ENCODE results near the gene ACTR6.
"Not testable (repeated sequence)": the region's sequence is repeated elsewhere in the genome, so short reads cannot be mapped to it uniquely, and the experiment has no call there.

DNA sequence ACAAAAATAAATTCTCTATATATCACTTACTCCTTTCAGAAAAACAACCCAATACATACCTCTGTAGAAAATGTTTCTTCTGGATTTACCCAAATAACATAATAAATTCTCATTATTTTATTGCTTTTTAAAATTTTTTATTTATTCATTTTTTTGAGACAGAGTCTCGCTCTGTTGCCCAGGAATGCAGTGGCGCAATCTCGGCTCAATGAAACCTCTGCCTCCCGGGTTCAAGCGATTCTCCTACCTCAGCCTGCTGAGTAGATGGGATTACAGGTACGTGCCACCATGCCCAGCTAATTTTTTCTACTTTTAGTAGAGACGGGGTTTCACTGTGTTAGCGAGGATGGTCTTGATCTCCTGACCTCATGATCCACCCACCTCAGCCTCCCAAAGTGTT, 24.1 kb upstream of the ACTR6 start:
- TF ChIP-seq, protein P1, sequence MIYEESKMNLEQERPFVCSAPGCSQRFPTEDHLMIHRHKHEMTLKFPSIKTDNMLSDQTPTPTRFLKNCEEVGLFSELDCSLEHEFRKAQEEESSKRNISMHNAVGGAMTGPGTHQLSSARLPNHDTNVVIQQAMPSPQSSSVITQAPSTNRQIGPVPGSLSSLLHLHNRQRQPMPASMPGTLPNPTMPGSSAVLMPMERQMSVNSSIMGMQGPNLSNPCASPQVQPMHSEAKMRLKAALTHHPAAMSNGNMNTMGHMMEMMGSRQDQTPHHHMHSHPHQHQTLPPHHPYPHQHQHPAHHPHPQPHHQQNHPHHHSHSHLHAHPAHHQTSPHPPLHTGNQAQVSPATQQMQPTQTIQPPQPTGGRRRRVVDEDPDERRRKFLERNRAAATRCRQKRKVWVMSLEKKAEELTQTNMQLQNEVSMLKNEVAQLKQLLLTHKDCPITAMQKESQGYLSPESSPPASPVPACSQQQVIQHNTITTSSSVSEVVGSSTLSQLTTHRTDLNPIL (CRISPR knock-in tag; IDR thresholded peaks at IDR 0.05; ENCODE audit: low read depth): not testable (repeated sequence)
- TF ChIP-seq, protein P2, sequence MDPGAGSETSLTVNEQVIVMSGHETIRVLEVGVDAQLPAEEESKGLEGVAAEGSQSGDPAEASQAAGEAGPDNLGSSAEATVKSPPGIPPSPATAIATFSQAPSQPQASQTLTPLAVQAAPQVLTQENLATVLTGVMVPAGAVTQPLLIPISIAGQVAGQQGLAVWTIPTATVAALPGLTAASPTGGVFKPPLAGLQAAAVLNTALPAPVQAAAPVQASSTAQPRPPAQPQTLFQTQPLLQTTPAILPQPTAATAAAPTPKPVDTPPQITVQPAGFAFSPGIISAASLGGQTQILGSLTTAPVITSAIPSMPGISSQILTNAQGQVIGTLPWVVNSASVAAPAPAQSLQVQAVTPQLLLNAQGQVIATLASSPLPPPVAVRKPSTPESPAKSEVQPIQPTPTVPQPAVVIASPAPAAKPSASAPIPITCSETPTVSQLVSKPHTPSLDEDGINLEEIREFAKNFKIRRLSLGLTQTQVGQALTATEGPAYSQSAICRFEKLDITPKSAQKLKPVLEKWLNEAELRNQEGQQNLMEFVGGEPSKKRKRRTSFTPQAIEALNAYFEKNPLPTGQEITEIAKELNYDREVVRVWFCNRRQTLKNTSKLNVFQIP (CRISPR knock-in tag; IDR thresholded peaks at IDR 0.05; ENCODE audit: borderline replicate concordance, low read depth): not testable (repeated sequence)
- not testable (repeated sequence) for TF ChIP-seq RARB (CRISPR knock-in tag; IDR thresholded peaks at IDR 0.05)
